Endothelial cell of hepatic sinusoid (primary cell): ENCODE results near the gene PRDX5.

Experiments
- in situ Hi-C: cut with HindIII; loops from 2 replicates; pipeline ENCODE4 v1.10.0; 2017; ENCODE audit warnings: low sequenced_read_pairs

PRDX5 gene

GRCh38 chr11:64317961-64318765, at the start of gene PRDX5:
PRDX5 (plus strand) TSS chr11:64318121; CDS start chr11:64318216, 95 bp downstream.
- in situ Hi-C loops = no loop called here

- in situ Hi-C loops = no loop called here
Measured at GRCh38 chr11:64268893-64269539, 48.9 kb upstream of the PRDX5 start.

- in situ Hi-C loops = loop anchor here (10.0 kb wide), 1 partner anchor 55 kb away; no protein-coding TSS in a partner anchor
Measured at GRCh38 chr11:64269540-64270220, 48.2 kb upstream of the PRDX5 start.

GRCh38 chr11:64275031-64275800, 42.7 kb upstream of the PRDX5 start:
- in situ Hi-C loops = loop anchor here (10.0 kb wide), 1 partner anchor 50 kb away; no protein-coding TSS in a partner anchor

- in situ Hi-C loops = loop anchor here (10.0 kb wide), 1 partner anchor 49 kb away; no protein-coding TSS in a partner anchor
Measured at GRCh38 chr11:64275841-64276240, 42.1 kb upstream of the PRDX5 start.

GRCh38 chr11:64276653-64277431, 41.1 kb upstream of the PRDX5 start:
- in situ Hi-C loops = loop anchor here (10.0 kb wide), 1 partner anchor 48 kb away; no protein-coding TSS in a partner anchor

GRCh38 chr11:64278576-64279190, 39.2 kb upstream of the PRDX5 start:
- in situ Hi-C loops = loop anchor here (10.0 kb wide), 1 partner anchor 46 kb away; no protein-coding TSS in a partner anchor

GRCh38 chr11:64281957-64282770, 35.8 kb upstream of the PRDX5 start:
- in situ Hi-C loops = no loop called here

GRCh38 chr11:64283092-64283491, 34.8 kb upstream of the PRDX5 start:
- in situ Hi-C loops = no loop called here

- in situ Hi-C loops = no loop called here
Measured at GRCh38 chr11:64284048-64284961, 33.6 kb upstream of the PRDX5 start, which contains the start of gene BAD. BAD (minus strand) TSS chr11:64284665; CDS start chr11:64284368, 297 bp downstream.

GRCh38 chr11:64284962-64285884, 32.7 kb upstream of the PRDX5 start, which contains the start of gene GPR137:
GPR137 (plus strand) TSS chr11:64285848; CDS start chr11:64286525, 677 bp downstream.
- in situ Hi-C loops = no loop called here

GRCh38 chr11:64285885-64286800, 31.8 kb upstream of the PRDX5 start:
- in situ Hi-C loops = no loop called here

- in situ Hi-C loops = no loop called here
Measured at GRCh38 chr11:64286801-64287159, 31.1 kb upstream of the PRDX5 start.

- in situ Hi-C loops = no loop called here
Measured at GRCh38 chr11:64287676-64288352, 30.1 kb upstream of the PRDX5 start.

- in situ Hi-C loops = no loop called here
Measured at GRCh38 chr11:64288353-64288750, 29.6 kb upstream of the PRDX5 start.
